GM19455 (cell line): ENCODE results near the gene HNRNPUL1.
"Not testable (repeated sequence)": the region's sequence is repeated elsewhere in the genome, so short reads cannot be mapped to it uniquely, and the experiment has no call there.

ENCODE experiments used
- ATAC-seq: cut with Tn5 transposase; IDR thresholded peaks from one replicate; pipeline ENCODE4 v1.9.1; 2021; ENCODE audit not compliant: unreplicated experiment

HNRNPUL1 gene

GRCh38 chr19:41273076-41273475 lies 8.9 kb downstream of the HNRNPUL1 start:
- ATAC-seq = no peak

- no peak for ATAC-seq
Observed at GRCh38 chr19:41274802-41275201, 10.6 kb downstream of the HNRNPUL1 start.

DNA sequence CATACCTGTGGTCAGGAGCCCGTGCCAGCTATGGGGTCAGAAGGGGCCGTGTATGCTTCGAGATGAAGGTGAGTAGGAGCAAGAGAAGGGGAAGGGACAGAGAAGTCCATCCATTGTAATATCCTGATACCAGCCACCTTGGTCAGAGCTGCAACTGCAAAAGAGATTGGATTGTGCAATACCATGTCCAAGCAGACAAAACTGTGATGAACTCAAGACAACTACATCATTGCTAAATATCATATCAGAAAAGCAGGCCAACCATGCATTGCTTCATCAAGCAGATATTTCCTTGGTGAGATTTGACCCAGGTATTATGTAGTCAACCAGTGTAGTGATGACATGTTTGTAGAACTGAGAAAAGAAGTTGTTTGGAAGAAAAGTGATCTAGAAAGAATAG lies 12.1 kb downstream of the HNRNPUL1 start:
- ATAC-seq = no peak

DNA sequence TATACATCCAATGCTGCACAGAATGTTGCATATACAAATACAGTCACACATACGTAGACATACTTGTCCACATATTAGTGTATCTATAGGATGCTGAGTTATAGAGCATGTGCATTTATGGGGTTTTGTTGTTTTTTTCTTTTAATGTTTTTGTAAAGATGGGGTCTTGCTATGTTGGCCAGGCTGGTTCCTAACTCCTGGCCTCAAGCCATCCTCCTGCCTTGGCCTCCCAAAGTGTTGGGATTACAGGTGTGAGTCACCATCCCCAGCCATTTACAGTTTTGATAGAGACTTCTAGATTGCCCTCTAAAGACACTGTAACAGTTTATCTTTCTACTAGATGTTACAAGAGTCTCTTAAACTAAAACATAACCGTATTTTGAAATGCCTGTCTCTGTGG lies 14.3 kb downstream of the HNRNPUL1 start:
- no peak for ATAC-seq

GRCh38 chr19:41288673-41289530 lies 24.7 kb downstream of the HNRNPUL1 start:
- no peak for ATAC-seq

- ATAC-seq = not testable (repeated sequence)
Observed at GRCh38 chr19:41289814-41290213, 25.6 kb downstream of the HNRNPUL1 start.

DNA sequence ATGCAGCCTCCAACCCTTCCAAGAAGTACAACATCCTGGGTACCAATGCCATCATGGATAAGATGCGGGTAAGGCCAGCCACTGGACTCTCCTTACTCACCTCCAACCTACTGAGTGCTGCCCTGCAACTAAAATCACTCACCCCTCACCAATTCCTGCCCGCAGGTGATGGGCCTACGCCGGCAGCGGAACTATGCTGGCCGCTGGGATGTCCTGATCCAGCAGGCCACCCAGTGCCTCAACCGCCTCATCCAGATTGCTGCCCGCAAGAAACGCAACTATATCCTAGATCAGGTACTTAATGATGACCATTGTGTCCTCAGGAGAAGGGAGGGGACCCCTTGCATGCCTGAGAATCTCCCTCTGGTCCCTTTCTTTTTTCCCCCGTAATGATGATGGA lies 30.2 kb downstream of the HNRNPUL1 start:
- no peak for ATAC-seq

GRCh38 chr19:41295499-41295898 lies 31.3 kb downstream of the HNRNPUL1 start:
- ATAC-seq = no peak

DNA sequence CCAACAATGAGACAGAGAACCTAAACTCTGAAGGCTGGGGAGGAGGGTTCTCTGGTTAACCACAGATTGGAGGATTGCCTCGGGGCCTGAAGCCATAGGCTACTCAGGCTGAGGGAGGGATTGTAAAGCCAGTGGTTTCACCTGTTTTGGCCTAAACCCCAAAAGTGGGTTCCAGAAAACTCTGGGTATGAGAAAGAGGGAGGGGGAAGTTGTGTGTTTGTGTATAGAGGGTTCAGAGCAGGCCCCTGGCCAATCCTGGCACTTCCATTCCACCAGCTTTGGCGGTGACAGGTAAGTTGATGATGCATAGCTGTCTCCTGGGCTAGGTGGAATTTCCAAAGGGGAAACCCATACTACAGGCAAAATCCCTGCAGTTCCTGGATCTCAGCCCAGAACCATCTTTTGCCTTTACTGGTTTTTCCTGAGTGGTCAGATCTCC lies 32.3 kb downstream of the HNRNPUL1 start:
- ATAC-seq = no peak

DNA sequence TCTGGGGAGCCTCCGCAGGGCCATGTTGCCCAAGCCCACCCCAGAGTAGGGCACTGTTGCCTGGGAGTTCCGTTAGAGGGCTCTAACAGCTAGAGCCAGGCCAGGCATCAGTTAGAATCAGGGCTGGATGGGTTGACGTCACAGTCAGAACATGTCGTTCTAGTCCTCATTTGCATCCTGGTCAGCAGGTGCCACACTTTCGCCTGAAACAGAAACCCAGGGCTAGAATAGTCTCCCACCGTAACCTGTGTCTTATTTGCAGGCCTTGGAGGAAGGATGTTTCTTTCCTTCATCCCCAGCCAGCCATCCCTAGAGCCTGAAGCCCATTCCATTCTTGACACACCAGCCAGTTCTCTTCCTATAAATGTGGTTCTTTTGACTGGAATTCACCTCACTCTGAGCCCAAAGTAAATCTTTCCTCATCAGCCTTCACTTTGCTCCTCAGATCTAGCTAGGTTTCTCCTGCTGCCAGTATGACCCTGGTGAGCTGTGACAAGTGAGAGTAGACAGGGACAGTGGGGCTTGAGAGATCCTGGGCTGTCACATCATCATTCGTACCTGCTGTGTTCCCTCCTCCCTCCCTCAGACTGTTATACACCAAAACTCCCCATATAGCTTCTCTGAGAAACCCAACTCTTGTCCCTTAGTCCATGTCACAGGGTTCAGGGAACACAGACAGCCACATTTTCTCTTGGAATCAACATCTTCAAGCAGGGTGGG lies 33.6 kb downstream of the HNRNPUL1 start:
- peak; percentile 67 for ATAC-seq

- ATAC-seq = no peak
Observed at GRCh38 chr19:41298348-41298964, 34.3 kb downstream of the HNRNPUL1 start.

DNA sequence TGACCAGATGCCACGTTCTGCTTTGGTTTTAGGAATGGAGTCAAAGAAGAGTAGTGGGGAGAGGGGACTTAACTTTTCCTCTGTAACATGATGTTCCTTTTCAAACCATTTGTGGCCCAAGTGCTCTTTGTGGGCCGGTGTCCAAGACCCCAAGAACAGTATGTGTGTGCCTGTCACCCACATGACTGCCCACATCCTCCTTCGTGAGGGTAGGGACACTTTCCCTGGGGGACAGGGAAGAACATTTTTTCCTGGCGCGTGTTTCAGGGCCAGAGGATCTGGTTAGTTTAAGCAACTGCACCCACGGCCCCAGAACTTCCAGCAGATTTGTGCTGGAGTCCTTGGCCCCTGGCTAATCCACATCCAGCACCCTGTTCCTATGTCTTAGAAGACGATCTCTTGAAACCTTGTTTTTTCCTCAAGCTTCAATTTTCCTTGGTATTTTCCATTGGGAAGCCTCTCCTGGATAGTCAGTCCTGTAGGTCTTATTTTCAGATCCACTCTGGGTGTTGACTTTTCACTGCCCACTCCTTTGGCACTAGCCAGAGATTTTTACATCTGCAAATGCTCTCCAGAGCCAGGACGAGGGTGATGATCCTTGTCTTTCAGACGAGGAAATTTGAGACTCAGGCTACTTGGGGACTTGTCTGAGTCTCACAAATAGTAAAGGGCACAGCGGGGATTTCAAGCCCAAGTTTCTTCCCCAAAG lies 35.0 kb downstream of the HNRNPUL1 start:
- ATAC-seq = no peak

DNA sequence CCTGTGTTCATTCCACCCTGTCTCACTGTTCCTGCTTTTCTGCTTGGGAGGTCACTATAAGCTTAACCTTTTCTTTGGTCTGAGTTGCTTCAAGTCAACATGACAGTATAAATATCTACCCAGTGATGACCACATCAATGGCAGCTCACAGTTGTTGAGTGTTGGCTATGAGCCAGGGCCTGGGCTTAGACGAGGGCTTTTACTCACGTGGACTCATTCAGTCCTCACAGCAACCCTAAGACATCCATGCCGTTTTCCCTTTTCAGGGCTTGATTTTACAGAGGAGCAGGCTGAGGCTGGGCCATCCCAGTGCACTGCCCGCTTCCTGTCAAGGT lies 35.5 kb downstream of the HNRNPUL1 start:
- no peak for ATAC-seq

DNA sequence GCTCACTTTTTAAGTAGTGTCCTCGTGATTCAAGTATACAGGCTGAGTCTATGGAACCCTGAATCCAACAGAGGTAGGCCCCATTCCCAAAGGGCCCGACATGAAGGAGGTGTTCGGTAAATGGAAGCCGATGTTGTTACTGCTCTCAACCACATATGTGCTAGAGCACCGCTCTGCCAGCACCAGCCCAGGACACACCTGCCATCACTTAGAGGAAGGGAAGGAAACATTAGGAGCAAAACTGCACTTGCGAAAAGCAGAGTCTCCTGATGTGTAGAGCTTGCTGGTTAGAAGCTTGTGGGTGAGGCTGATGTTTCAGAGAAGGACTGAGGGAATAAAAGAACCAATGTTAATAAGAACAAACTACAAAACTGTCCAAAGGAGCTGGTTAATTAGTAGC lies 36.4 kb downstream of the HNRNPUL1 start:
- ATAC-seq = no peak

DNA sequence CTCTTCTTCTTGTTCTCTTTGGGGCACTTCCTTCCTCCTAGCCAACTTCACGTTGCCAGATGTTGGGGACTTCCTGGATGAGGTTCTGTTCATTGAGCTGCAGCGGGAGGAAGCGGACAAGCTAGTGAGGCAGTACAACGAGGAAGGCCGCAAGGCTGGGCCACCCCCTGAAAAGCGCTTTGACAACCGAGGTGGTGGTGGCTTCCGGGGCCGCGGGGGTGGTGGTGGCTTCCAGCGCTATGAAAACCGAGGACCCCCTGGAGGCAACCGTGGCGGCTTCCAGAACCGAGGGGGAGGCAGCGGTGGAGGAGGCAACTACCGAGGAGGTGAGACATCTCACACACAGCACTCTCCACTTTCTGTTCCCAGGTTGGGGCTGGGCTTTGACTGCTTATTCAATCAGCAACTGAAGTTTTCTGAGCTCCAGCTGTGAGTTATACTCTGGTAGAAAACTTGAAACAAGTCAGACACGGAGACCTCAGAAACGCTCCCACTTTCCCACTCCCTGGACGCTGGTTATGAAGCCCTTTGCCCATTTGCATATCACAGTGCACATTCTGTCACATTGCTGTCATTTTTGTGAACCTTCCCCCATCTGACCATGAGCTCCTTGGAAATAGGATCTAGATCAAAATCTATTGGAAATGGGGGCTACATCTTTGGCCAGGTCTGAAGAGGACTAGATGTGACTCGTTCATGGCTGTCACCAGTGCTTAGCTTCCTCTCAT lies 38.6 kb downstream of the HNRNPUL1 start:
- no peak for ATAC-seq

GRCh38 chr19:41303954-41304353 lies 39.8 kb downstream of the HNRNPUL1 start:
- ATAC-seq = no peak

DNA sequence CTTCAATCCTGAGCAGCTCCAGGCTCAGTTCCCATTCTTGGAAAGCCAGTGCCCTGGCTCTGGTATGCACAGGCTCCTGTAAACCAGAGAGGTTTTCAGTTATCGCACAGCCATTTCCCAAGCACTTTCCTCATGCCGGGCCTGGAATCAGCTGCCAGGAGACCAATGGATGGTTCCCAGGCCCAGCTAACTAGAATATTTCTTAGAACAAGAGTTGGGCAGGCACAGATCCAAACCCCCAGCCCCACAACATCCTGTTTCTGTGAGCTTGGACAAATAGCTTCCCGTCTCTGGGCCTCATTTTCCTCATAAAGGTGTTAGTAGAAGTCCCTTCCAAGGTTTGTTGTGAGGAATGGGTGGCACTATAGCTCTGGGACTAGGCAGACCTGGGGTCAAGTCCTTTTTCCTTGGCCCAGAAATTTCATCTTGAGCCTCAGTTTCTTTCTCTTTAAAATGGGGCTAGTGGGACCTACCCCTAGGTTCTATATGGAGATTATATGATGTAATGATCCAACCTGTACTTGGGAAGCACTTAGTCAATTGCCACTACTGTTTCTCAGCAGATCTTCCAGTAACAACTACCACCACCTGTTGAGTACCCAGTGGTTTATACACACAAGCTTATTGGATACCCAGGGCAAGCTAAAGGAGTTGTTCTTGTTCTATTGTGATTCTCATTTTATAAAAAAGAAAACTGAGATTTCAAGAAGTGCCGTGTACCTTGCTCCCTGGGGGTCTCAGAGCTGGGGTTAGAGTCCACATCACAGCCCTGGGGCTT lies 40.7 kb downstream of the HNRNPUL1 start:
- ATAC-seq = no peak

GRCh38 chr19:41305927-41306793 lies 42.0 kb downstream of the HNRNPUL1 start:
- no peak for ATAC-seq
